Umbilical cord (tissue), 2 donors: ENCODE results near the gene NRG3. TPM values are rescaled to one million over a fixed set of nuclear protein-coding genes. Genes with fewer than 3 reads are reported as not detected.

Experiments
- DNase-seq: peaks from one replicate; pipeline ENCODE4 v3.0.0-alpha.2; 2015; ENCODE audit warnings: low spot score
- total RNA-seq: library from RNA; depleted of rRNA; stranded (reverse); fragments of >200 nt; gene quantifications from one replicate; pipeline ENCODE4 v1.2.3, GENCODE V29; 2014; ENCODE audit warnings: low replicate concordance; ENCODE audit not compliant: insufficient read depth

NRG3 gene
- total RNA-seq, 1 donor from 2014 or later: 0.72 TPM

- DNase-seq: no peak
Observed at GRCh38 chr10:82815680-82816079, 940.7 kb downstream of the NRG3 start.

GRCh38 chr10:82817676-82818422 is 942.9 kb downstream of the NRG3 start:
- no peak for DNase-seq

GRCh38 chr10:82821043-82821442 is 946.0 kb downstream of the NRG3 start:
- DNase-seq: no peak

DNA sequence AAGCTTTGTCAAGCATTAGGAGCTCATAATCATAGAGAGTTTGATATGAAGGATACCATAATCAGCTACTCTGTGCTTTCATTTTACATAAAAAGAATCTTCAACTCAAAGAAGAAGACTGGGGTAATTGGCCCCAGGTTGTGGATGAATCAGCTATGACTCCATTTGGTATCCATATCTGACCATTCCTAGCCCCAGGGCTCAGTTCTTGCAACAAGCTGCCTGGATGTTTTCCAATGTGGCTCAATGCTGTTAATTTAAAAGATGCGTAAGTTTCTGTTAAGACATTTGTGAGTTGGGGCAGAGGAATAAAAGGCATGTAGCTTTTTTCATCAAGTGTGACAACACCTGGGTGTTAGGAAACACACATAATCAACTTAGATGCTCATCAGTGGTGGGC is 951.1 kb downstream of the NRG3 start:
- no peak for DNase-seq

- no peak for DNase-seq
Observed at GRCh38 chr10:82827901-82828300, 952.9 kb downstream of the NRG3 start.

DNA sequence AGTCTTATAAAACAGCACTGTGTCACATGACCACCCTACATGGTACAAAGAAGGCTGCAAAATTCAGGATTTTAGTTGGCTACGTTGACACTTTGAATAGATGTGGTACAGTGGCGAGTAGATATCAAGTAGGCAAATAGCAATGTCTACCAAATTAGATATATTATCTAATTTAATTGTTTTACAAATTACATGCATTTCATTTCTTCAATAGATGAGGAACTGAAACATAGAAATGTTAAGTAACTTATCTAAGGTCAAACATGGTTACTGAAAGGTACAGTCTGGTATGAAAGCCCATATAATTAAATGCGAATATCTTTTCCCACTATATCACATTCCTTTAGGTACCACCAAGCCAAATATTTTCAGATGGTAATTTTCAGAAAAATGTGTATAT is 972.2 kb downstream of the NRG3 start:
- no peak for DNase-seq

GRCh38 chr10:82850191-82850590 is 975.2 kb downstream of the NRG3 start:
- DNase-seq: no peak

- no peak for DNase-seq
Observed at GRCh38 chr10:82856957-82857613, 982.1 kb downstream of the NRG3 start.

GRCh38 chr10:82861889-82862288 is 986.9 kb downstream of the NRG3 start:
- DNase-seq: no peak

DNA sequence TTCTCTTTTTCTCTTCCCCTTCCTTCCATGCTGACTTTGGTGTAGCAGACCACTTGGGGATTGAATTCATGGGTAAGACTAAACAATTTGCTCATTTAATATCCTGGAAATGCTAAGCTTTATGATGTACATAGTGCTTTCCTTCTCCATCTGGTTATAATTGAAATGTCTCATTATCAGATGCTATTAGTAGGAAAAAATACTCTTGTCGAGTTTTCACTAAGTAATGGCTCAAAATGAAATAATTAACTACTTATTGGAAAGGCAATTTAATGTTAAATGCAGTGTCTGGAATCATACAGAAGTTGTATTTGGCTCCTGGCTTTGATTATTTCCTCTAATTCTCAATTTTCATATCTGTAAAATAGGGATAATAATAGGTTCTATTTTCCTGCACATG is 990.4 kb downstream of the NRG3 start:
- no peak for DNase-seq

DNA sequence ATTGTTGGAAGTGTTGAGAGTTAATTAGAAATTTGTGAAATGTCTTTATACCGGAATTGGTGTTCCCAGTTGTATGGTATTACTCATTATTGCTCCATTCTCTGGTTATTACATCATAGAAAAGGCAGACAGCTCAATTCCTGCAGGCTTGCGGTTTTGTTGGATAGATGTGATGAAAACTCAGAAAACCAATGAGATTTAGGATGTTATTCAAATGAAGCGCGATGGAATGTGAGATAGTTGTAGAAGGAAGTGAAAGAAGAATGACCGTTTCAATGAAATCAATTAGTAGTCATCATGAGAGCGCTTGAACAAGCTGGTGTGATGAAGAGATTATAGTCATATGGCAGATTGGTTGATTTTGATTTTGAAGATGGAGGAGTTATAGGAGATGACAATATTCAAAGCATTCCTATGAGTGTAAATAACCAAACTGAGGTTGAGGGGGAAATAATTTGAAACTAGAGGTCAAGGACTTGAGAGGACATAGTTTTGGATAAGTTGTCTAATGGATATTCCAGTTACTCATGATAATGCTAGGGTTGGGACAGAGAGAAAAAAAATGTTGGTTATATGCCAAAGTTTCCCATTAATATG is 991.5 kb downstream of the NRG3 start:
- no peak for DNase-seq

DNA sequence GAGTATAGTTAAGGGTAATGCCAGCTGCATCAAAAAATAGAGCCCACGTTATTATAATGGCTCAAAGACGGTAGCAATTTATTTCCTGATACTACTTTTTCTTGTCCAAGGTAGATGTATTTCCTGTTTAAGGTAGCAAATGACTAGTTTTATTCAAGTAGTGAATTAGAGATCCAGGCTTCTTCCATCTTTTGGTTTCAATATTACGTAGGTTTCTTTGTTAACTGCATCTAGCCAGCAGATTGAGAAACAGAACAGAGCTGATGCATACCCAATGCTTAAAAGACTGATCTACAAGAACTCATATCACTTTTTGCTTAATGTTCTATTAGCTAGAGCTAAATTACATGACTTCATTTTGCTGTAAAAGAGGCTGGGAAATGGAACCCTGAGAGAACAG is 992.1 kb downstream of the NRG3 start:
- DNase-seq: no peak

DNA sequence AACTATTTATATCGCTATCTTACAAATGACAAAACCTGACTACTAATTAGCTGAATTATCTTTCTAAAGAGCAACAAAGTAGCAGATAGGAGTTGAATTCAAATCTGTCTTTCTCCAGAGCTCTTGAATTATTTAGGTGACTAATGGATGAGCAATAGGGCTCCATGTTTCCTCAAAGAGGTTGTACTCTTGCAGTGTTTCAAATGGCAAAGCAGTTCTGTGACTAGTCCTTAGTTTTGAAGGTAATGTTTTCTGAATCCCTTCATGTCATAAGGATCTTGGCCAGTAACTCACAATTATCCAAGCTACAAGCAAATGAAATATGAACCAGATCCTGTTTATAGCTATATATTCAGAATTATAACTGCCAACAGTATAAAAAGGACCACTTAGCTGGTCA is 999.7 kb downstream of the NRG3 start:
- DNase-seq: no peak

DNA sequence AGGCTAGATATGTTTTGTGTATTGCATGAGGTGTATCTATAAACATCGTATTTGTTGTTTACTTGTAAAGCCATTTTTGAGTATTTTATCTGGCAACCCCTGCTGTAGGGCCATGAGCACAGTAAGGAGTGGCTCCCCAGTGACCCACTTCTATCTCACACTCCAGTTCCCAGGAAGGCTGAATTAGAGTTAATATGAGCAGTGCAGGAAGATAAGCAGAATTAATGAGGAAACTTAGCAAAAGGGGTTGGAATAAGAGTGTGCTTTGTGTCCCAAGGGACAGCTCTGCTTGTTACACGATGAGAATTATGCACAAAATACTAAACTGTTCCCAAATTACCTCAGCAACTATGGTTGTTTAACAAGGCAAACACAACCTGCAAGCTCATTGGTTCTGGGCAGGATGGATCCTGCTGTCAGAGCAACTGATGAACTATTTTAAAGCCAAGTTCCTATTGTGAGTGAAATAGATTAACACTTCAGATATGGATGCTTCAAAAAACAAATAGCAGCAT is 1005.8 kb downstream of the NRG3 start:
- no peak for DNase-seq

GRCh38 chr10:82882722-82883121 is 1007.7 kb downstream of the NRG3 start:
- no peak for DNase-seq

GRCh38 chr10:82883603-82884002 is 1008.6 kb downstream of the NRG3 start:
- DNase-seq: no peak

- no peak for DNase-seq
Observed at GRCh38 chr10:82887488-82887887, 1012.5 kb downstream of the NRG3 start.

- DNase-seq: no peak
Observed at GRCh38 chr10:82888809-82889455, 1013.9 kb downstream of the NRG3 start.

DNA sequence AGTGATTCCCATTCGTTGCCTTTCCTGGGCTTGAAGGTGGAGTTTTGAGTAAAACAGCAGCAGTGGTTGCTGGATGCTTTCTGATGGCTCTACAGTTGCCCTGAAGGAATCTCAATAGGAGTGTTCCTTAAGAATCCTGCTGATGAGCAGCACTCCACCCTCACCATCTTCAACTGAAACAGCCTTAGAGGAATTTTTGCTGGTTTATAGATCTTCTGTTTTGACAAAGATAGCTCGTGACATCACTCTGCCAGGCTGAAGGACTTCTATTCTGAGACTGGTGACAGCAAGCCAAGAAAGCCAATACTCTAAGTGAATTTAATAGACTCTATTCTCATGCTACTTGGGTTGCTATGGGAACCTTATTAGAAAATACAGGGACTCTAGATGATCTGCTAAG is 1014.7 kb downstream of the NRG3 start:
- no peak for DNase-seq

- no peak for DNase-seq
Observed at GRCh38 chr10:82890573-82890972, 1015.6 kb downstream of the NRG3 start.

DNA sequence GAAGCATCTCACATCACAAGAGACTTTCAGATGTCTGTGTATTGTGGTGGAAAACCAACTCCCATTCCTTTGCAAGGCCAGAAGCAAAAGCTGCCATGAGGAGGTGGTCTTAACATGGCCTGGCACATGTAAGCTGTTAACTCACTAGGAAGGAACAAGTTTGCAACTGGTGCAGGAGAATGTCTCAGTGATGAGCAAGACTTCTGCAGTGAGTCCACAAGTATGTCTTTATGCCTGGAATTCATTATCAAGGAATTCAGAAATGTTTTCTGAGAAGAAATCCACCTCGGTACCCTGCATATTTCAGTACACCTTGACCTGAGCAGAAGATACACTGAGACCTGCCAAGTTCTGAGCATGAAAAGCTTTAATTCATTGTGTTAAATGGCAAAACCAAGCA is 1033.1 kb downstream of the NRG3 start:
- DNase-seq: no peak

DNA sequence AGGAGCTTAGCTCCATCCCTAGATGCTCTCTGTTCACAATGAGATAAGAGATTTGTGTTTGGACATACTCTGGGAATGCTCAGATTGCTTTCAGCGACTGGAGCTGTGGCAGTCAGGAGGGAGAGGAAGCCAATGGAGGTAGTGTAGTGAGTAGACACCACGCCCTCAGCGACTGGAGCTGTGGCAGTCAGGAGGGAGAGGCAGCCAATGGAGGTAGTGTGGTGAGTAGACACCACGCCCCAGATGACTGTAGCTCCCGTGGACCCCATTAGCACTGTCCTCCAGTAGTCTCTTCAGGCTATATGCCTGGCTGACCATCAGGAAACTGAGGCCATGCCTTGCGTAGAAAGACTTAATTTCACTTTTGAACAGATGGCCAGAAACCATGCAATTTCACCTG is 1033.8 kb downstream of the NRG3 start:
- DNase-seq: no peak
